H1 (cell line): ENCODE results near the gene FARS2. TPM values are rescaled to one million over a fixed set of nuclear protein-coding genes. Genes with fewer than 3 reads are reported as not detected.

Source experiments
- CTCF ChIA-PET: fragments of 300-600 bp; sonication (Branson Sonifier 250); formaldehyde crosslinking; loops from one replicate; lab custom pipeline; 2021; ENCODE audit not compliant: partially characterized antibody; lab: Charles Lee
- POLR2A ChIA-PET: fragments of 300-600 bp; sonication (Branson Sonifier 250); formaldehyde crosslinking; loops from one replicate; lab custom pipeline; 2021; ENCODE audit warnings: inconsistent platforms; ENCODE audit not compliant: partially characterized antibody; lab: Charles Lee
- DNase-seq, 2 experiments: peaks; one replicate each; pipeline versions ENCODE4 v3.0.0 to v3.0.0-alpha.2; 2010 to 2022; ENCODE audit warnings: low spot score in 2 of 2, low read depth in 1 of 2, mixed read lengths in 1 of 2
- FAIRE-seq: peaks from 2 replicates; lab custom pipeline; 2011; peaks lifted over from hg19 to GRCh38; lab: Jason Lieb, UNC
- H2AFZ ChIP-seq: 2 replicates; pipeline ENCODE4 v1.8.1; 2012; ENCODE audit warnings: low read length, inconsistent platforms
- H2AK5ac ChIP-seq: 2 replicates; pipeline ENCODE4 v1.6.1; 2013; ENCODE audit warnings: low read depth, low read length
- H2BK120ac ChIP-seq: replicated peaks from 2 replicates; pipeline ENCODE3; 2013; ENCODE audit warnings: low read depth, low read length, inconsistent platforms
- H2BK12ac ChIP-seq: 2 replicates; pipeline ENCODE4 v1.6.1; 2013; ENCODE audit warnings: low read depth, low read length
- H2BK15ac ChIP-seq: 2 replicates; pipeline ENCODE4 v1.6.1; 2013; ENCODE audit warnings: low read length
- H2BK20ac ChIP-seq: 2 replicates; pipeline ENCODE4 v1.6.1; 2013; ENCODE audit warnings: low read length
- H2BK5ac ChIP-seq: 2 replicates; pipeline ENCODE4 v1.6.1; 2013; ENCODE audit warnings: low read depth, low read length
- H3K14ac ChIP-seq: 2 replicates; pipeline ENCODE4 v1.6.1; 2013; ENCODE audit warnings: inconsistent platforms; ENCODE audit not compliant: insufficient read length
- H3K18ac ChIP-seq: 2 replicates; pipeline ENCODE4 v1.6.1; 2013; ENCODE audit warnings: low read length; ENCODE audit errors: extremely low read depth
- H3K23ac ChIP-seq: 2 replicates; pipeline ENCODE4 v1.6.1; 2013; ENCODE audit warnings: inconsistent platforms; ENCODE audit not compliant: insufficient read length
- H3K23me2 ChIP-seq: 2 replicates; pipeline ENCODE4 v1.6.1; 2013; ENCODE audit warnings: low read depth, low read length
- H3K27ac ChIP-seq: 2 replicates; pipeline ENCODE4 v1.6.1; 2011; ENCODE audit warnings: low read depth, low read length, inconsistent platforms
- H3K27me3 ChIP-seq, 4 experiments: replicated peaks in 1 of 4; 1 replicate in 1 of 4; 2 replicates in 3 of 4; pipeline versions ENCODE4 v1.6.1 to v1.8.1; 2011 to 2013; ENCODE audit warnings: low read length in 3 of 4, mild to moderate bottlenecking in 3 of 4, inconsistent platforms in 2 of 4, mixed read lengths in 2 of 4, moderate library complexity in 1 of 4; ENCODE audit not compliant: control insufficient read depth in 3 of 4, insufficient read depth in 3 of 4; ENCODE audit errors: extremely low read depth in 1 of 4
- H3K36me3 ChIP-seq, 4 experiments: 2 replicates each; pipeline versions ENCODE4 v1.6.1 to v1.8.1; 2011 to 2013; ENCODE audit warnings: mild to moderate bottlenecking in 4 of 4, low read length in 3 of 4, moderate library complexity in 2 of 4, control low read depth in 1 of 4, inconsistent platforms in 1 of 4; ENCODE audit not compliant: insufficient read depth in 4 of 4, control insufficient read depth in 2 of 4
- H3K4ac ChIP-seq: replicated peaks from 2 replicates; pipeline ENCODE3; 2013; ENCODE audit warnings: low read length, low read depth, mixed read lengths, inconsistent platforms; ENCODE audit not compliant: insufficient read length
- H3K4me1 ChIP-seq, 4 experiments: replicated peaks in 1 of 4; 1 replicate in 1 of 4; 2 replicates in 3 of 4; pipeline versions ENCODE4 v1.6.1 to v1.8.1; 2011 to 2013; ENCODE audit warnings: low read length in 3 of 4, inconsistent platforms in 2 of 4, mixed read lengths in 1 of 4; ENCODE audit not compliant: insufficient read depth in 4 of 4, control insufficient read depth in 3 of 4
- H3K4me2 ChIP-seq, 2 experiments: 2 replicates each; pipeline versions ENCODE4 v1.6.1 to v1.8.1; 2011 to 2013; ENCODE audit warnings: low read depth in 2 of 2, low read length in 2 of 2, control low read depth in 1 of 2, inconsistent platforms in 1 of 2, mild to moderate bottlenecking in 1 of 2; ENCODE audit not compliant: insufficient read depth in 1 of 2
- H3K4me3 ChIP-seq, 4 experiments: fragments of 200-600, 300-600 bp in 1 of 4; sonication (generic), shearing (Covaris generic), sonication (Bioruptor Twin) in 1 of 4; 2 replicates each; pipeline versions ENCODE4 v1.5.1 to v1.8.1; 2011 to 2016; ENCODE audit warnings: low read length in 4 of 4, low read depth in 3 of 4, control low read depth in 2 of 4, inconsistent platforms in 2 of 4, mild to moderate bottlenecking in 2 of 4, mixed read lengths in 1 of 4, moderate library complexity in 1 of 4; ENCODE audit not compliant: insufficient read depth in 2 of 4; ENCODE audit errors: extremely low read depth in 1 of 4
- H3K56ac ChIP-seq: replicated peaks from 2 replicates; pipeline ENCODE3; 2013; ENCODE audit warnings: low read depth, mild to moderate bottlenecking, mixed read lengths, low read length, inconsistent platforms; ENCODE audit not compliant: insufficient read length
- H3K79me1 ChIP-seq: 2 replicates; pipeline ENCODE4 v1.6.1; 2013; ENCODE audit warnings: low read depth, low read length, control low read depth
- H3K79me2 ChIP-seq, 2 experiments: 2 replicates each; pipeline versions ENCODE4 v1.6.1 to v1.8.1; 2012 to 2013; ENCODE audit warnings: low read length in 2 of 2, mild to moderate bottlenecking in 2 of 2, inconsistent platforms in 1 of 2; ENCODE audit not compliant: insufficient read depth in 2 of 2, control insufficient read depth in 1 of 2
- H3K9ac ChIP-seq, 4 experiments: replicated peaks in 1 of 4; 1 replicate in 1 of 4; 2 replicates in 3 of 4; pipeline versions ENCODE4 v1.6.1 to v1.8.1; 2011 to 2013; ENCODE audit warnings: low read depth in 3 of 4, low read length in 3 of 4, control low read depth in 2 of 4, mild to moderate bottlenecking in 2 of 4, moderate library complexity in 2 of 4, inconsistent platforms in 1 of 4; ENCODE audit errors: extremely low read depth in 1 of 4
- H3K9me3 ChIP-seq, 2 experiments: 2 replicates each; pipeline versions ENCODE4 v1.6.1 to v1.8.1; 2012 to 2013; ENCODE audit warnings: mild to moderate bottlenecking in 2 of 2, moderate library complexity in 2 of 2, control low read depth in 1 of 2, inconsistent platforms in 1 of 2, low read depth in 1 of 2, low read length in 1 of 2, mixed read lengths in 1 of 2; ENCODE audit not compliant: insufficient read depth in 2 of 2
- H4K20me1 ChIP-seq, 2 experiments: replicated peaks in 1 of 2; 2 replicates each; pipeline versions ENCODE3 to v1.8.1; 2011 to 2013; ENCODE audit warnings: inconsistent platforms in 2 of 2, low read length in 2 of 2, mild to moderate bottlenecking in 1 of 2; ENCODE audit not compliant: insufficient read depth in 2 of 2, control insufficient read depth in 1 of 2
- H4K5ac ChIP-seq: 2 replicates; pipeline ENCODE4 v1.6.1; 2013; ENCODE audit warnings: low read length, low read depth, mixed read lengths, inconsistent platforms; ENCODE audit not compliant: insufficient read length
- H4K8ac ChIP-seq: 2 replicates; pipeline ENCODE4 v1.8.0; 2013; ENCODE audit warnings: mild to moderate bottlenecking, moderate library complexity, low read length, inconsistent platforms; ENCODE audit not compliant: insufficient read depth; ENCODE audit errors: extremely low read depth
- H4K91ac ChIP-seq: replicated peaks from 2 replicates; pipeline ENCODE3; 2013; ENCODE audit warnings: low read length, mixed read lengths, inconsistent platforms; ENCODE audit not compliant: insufficient read length
- JUN ChIP-seq: IDR thresholded peaks from 2 replicates; pipeline ENCODE4 v1.6.1; 2011; ENCODE audit warnings: low read depth, mild to moderate bottlenecking, improper control_type of control experiment, low read length
- WGBS, 2 experiments: shearing (Covaris generic) in 1 of 2; methylation state at CpG; one replicate each; pipeline versions ENCODE4 v1.1.6 to v1.1.7; 2013 to 2015; ENCODE audit warnings: low lambda C conversion rate in 2 of 2, mixed read lengths in 2 of 2, inconsistent platforms in 1 of 2, low coverage in 1 of 2, missing lambda C conversion rate in 1 of 2; ENCODE audit not compliant: insufficient replicate concordance in 2 of 2, insufficient coverage in 1 of 2, insufficient read length in 1 of 2; ENCODE audit errors: extremely low coverage in 1 of 2, missing lambda C conversion rate in 1 of 2; 5-methylcytosine and 5-hydroxymethylcytosine counted together
- polyA plus RNA-seq, 7 experiments: library from polyadenylated mRNA; depleted of rRNA in 3 of 7; stranded (reverse) in 5 of 7; unstranded in 2 of 7; fragments of >200 nt in 5 of 7; fragments of 200-250 nt in 2 of 7; gene quantifications; 1 replicate in 5 of 7; 2 replicates in 1 of 7; 4 replicates in 1 of 7; pipeline versions ENCODE4 v1.2.1 to v1.2.3, GENCODE V29; 2011 to 2013; ENCODE audit warnings: missing spikeins in 2 of 7, mixed read lengths in 2 of 7
- total RNA-seq: library from RNA; stranded (reverse); fragmentation: NEBNext Ultra II Directional; extraction: Animal tissue kit (Norgen Biotek cat#: 25700); gene quantifications from 2 replicates; pipeline ENCODE4 v1.2.1, GENCODE V29; 2021

Gene FARS2
- total and polyA plus RNA-seq, 2 of the 8 experiments (the other 6 are each of a cell fraction or from before 2014, with no cell fraction given), result 11.7 to 14.4 TPM

DNA sequence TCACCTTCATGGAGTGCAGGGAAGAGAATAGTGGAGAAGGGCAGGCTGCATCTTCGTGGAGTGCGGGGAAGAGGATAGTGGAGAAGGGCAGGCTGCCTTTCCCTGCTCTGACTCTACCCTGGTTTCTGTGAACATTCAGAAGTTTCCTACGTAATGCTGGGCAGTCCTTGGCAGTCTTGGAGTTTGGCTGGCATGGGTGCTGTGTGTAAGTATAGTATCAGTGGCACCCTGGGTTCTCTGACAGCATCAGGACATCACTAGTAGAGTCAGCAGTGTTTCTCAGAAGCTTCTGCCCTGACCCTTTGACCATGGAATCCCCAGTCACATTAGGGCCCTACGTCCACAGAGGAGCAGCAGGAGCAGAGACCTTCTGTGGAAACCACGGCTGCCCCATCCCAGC is 392.5 kb downstream of the FARS2 start:
- Histone ChIP-seq H3K27ac (no peak overlapping the region), H2AFZ (no peak overlapping the region), H3K4me3 (no peak overlapping the region), H4K91ac (no peak overlapping the region), H3K79me2 (no peaks in the 10 kb centered on the region), H2BK20ac (no peak overlapping the region), H3K56ac (no peak overlapping the region), H3K23ac (no peak overlapping the region), H4K20me1 (no peaks in the 10 kb centered on the region), H3K23me2 (no peaks in the 10 kb centered on the region), H3K36me3 (no peaks in the 10 kb centered on the region), H3K9me3 (no peaks in the 10 kb centered on the region), H3K4me1 (peaks cover 0 to 2% (median 0%) of the 10 kb centered on the region in 4 experiments; a peak in 2 of 7 replicates), H4K5ac (no peak overlapping the region), H2AK5ac (no peak overlapping the region), H2BK12ac (no peak overlapping the region), H4K8ac (no peak overlapping the region), H2BK15ac (no peak overlapping the region), H3K4me2 (no peak overlapping the region), H2BK120ac (no peak overlapping the region), H2BK5ac (no peak overlapping the region), H3K14ac (no peak overlapping the region), H3K79me1 (no peaks in the 10 kb centered on the region), H3K9ac (no peak overlapping the region), H3K27me3 (no peaks in the 10 kb centered on the region), H3K18ac (no peak overlapping the region), H3K4ac (no peak overlapping the region)
- ChIA-PET POLR2A (no interaction called here), CTCF (interaction anchor here (0.9 kb wide), 1 partner anchor 182 kb away, joined by 3 read pairs; no protein-coding TSS in a partner anchor)
- 96% methylated on average over 5 of the region's 5 CpGs; no CpG with 5 or more reads in 1 of the 2 experiments for WGBS, 2 experiments
- TF ChIP-seq JUN, result no peak
- no peak for DNase-seq
- no peak for FAIRE-seq
